K562 (cell line): ENCODE results near the gene MED16. TPM values are rescaled to one million over a fixed set of nuclear protein-coding genes. Genes with fewer than 3 reads are reported as not detected.

ENCODE experiments used
- CAMTA2 ChIP-seq: fragments of 250-450 bp; sonication (Bioruptor Pico); conservative IDR thresholded peaks from 2 replicates; pipeline ENCODE4 v1.5.1; 2022
- EGR1 ChIP-seq: fragments of 450-650 bp; conservative IDR thresholded peaks from 2 replicates; pipeline ENCODE4 v1.6.1; 2017; ENCODE audit warnings: mild to moderate bottlenecking
- MTA3 ChIP-seq: fragments of 450-650 bp; formaldehyde crosslinking; IDR thresholded peaks from 2 replicates; pipeline ENCODE4 v1.6.1; 2017; ENCODE audit warnings: mild to moderate bottlenecking, borderline replicate concordance
- PHF8 ChIP-seq: fragments of 200-600 bp; sonication (generic); IDR thresholded peaks from 2 replicates; pipeline ENCODE4 v1.6.1; 2012; ENCODE audit warnings: mixed run types, mild to moderate bottlenecking, inconsistent platforms, low read length, moderate library complexity, borderline replicate concordance
- PHTF2 ChIP-seq: fragments of 250-450 bp; sonication (Bioruptor Pico); IDR thresholded peaks from 2 replicates; pipeline ENCODE4 v1.5.0; 2021; ENCODE audit warnings: mild to moderate bottlenecking
- ZNF444 ChIP-seq: fragments of 250-450 bp; sonication (Bioruptor Pico); IDR thresholded peaks from 2 replicates; pipeline ENCODE4 v1.4.0; 2020; ENCODE audit warnings: mild to moderate bottlenecking, moderate library complexity
- polyA plus RNA-seq, 8 experiments: library from polyadenylated mRNA; depleted of rRNA in 4 of 8; stranded (reverse) in 5 of 8; unstranded in 3 of 8; fragments of >200 nt; fragmentation: Nextera tagmentation in 2 of 8; fragmentation: Illumina TruSeq in 1 of 8; extraction: Ambion mirVana in 2 of 8; extraction: Trizol in 1 of 8; gene quantifications; 2 replicates each; pipeline versions ENCODE4 v1.2.1 to v1.2.3, GENCODE V29; 2011 to 2014; ENCODE audit warnings: inconsistent platforms in 1 of 8, missing spikeins in 1 of 8
- total RNA-seq, 7 experiments: library from RNA; depleted of rRNA in 6 of 7; stranded (reverse); fragments of >200 nt in 6 of 7; fragmentation: Illumina TruSeq in 2 of 7; extraction: Trizol in 2 of 7; gene quantifications; 2 replicates each; pipeline versions ENCODE4 v1.2.1 to v1.2.3, GENCODE V29; 2011 to 2021; ENCODE audit warnings: low replicate concordance in 1 of 7
- TF ChIP-seq, protein P1 (sequence below): fragments of 450-650 bp; IDR thresholded peaks from 2 replicates; pipeline ENCODE4 v1.6.1; 2016; ENCODE audit warnings: borderline replicate concordance
- TF ChIP-seq, protein P2 (sequence below): fragments of 250-450 bp; sonication (Bioruptor Pico); IDR thresholded peaks from 2 replicates; pipeline ENCODE4 v1.5.0; 2020; ENCODE audit warnings: mild to moderate bottlenecking, borderline replicate concordance

MED16 gene
- total and polyA plus RNA-seq, 9 of the 15 experiments (the other 6 are each of a cell fraction or from before 2014, with no cell fraction given) = 0.89 to 59.9 (median 8.6) TPM

DNA sequence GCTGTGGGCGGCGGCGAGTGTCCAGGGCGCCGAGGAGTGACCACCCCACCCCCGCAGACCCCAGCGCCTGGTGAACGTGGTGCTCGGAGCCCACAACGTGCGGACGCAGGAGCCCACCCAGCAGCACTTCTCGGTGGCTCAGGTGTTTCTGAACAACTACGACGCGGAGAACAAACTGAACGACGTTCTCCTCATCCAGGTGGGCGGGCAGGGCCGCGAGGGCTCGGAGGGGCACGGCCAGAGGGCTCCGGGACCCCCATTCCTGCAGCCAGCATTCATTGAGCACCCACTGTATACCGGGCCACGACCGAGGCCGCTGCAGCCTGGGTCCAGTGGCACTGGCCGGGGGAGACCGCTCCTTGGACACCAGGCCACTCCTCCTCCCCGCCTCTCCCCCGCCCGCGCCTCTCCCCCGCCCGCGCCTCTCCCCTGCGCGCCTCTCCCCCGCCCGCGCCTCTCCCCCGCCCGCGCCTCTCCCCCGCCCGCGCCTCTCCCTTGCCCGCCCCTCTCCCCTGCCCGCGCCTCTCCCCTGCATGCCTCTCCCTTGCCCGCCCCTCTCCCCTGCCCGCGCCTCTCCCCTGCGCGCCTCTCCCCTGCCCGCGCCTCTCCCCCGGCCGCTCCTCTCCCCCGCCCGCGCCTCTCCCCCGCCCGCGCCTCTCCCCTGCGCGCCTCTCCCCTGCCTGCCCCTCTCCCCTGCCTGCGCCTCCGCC, 49.0 kb downstream of the MED16 start (continued):
- TF ChIP-seq, protein P1, sequence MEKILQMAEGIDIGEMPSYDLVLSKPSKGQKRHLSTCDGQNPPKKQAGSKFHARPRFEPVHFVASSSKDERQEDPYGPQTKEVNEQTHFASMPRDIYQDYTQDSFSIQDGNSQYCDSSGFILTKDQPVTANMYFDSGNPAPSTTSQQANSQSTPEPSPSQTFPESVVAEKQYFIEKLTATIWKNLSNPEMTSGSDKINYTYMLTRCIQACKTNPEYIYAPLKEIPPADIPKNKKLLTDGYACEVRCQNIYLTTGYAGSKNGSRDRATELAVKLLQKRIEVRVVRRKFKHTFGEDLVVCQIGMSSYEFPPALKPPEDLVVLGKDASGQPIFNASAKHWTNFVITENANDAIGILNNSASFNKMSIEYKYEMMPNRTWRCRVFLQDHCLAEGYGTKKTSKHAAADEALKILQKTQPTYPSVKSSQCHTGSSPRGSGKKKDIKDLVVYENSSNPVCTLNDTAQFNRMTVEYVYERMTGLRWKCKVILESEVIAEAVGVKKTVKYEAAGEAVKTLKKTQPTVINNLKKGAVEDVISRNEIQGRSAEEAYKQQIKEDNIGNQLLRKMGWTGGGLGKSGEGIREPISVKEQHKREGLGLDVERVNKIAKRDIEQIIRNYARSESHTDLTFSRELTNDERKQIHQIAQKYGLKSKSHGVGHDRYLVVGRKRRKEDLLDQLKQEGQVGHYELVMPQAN = no peak
- TF ChIP-seq ZNF444 (CRISPR knock-in tag) (peak; percentile 81), EGR1 (peak; percentile 36), MTA3 (0 out of 2 replicates have a peak, but pooled peaks have one; percentile 18), PHF8 (peak; percentile 53; the same call in 1 of the 2 replicates), CAMTA2 (CRISPR knock-in tag) (no peak), PHTF2 (CRISPR knock-in tag) (no peak)
- TF ChIP-seq, protein P2, sequence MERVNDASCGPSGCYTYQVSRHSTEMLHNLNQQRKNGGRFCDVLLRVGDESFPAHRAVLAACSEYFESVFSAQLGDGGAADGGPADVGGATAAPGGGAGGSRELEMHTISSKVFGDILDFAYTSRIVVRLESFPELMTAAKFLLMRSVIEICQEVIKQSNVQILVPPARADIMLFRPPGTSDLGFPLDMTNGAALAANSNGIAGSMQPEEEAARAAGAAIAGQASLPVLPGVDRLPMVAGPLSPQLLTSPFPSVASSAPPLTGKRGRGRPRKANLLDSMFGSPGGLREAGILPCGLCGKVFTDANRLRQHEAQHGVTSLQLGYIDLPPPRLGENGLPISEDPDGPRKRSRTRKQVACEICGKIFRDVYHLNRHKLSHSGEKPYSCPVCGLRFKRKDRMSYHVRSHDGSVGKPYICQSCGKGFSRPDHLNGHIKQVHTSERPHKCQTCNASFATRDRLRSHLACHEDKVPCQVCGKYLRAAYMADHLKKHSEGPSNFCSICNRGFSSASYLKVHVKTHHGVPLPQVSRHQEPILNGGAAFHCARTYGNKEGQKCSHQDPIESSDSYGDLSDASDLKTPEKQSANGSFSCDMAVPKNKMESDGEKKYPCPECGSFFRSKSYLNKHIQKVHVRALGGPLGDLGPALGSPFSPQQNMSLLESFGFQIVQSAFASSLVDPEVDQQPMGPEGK (CRISPR knock-in tag) = no peak
